ENCODE results near the gene AADACL4.

AADACL4 gene

GRCh38 chr1:12714710-12715475 is 71.0 kb downstream of the AADACL4 start:
- DNase-seq, result no peak

- DNase-seq, result no peak
Observed at GRCh38 chr1:12715896-12716437, 72.1 kb downstream of the AADACL4 start, which contains the start of gene AADACL3. AADACL3 (plus strand) TSS chr1:12716110; CDS start chr1:12716177, 67 bp downstream.

Measured in NCI-H446 treated with DMSO at 0.1 percent for 48 hours (cell line).